Spleen (tissue), 13 donors: ENCODE measurements around the gene SLC11A1. TPM values are rescaled to one million over a fixed set of nuclear protein-coding genes. Genes with fewer than 3 reads are reported as not detected.
A peak's percentile ranks its signal among the peaks of the same experiment; 100 is the strongest.

Experiments
- DNase-seq: peaks from one replicate; pipeline ENCODE4 v3.0.0-alpha.2; 2020
- H3K27ac ChIP-seq, 8 donors: fragments of 200-600 bp; sonication (generic) in 7 of 8; 1 replicate in 4 of 8; 2 replicates in 4 of 8; pipeline versions ENCODE4 v1.5.0 to v1.8.0; 2016 to 2021; ENCODE audit warnings: inconsistent platforms in 4 of 8, mild to moderate bottlenecking in 4 of 8, moderate library complexity in 1 of 8
- H3K27me3 ChIP-seq, 7 donors: fragments of 200-600 bp; sonication (generic) in 6 of 7; replicated peaks in 1 of 7; 1 replicate in 4 of 7; 2 replicates in 3 of 7; pipeline versions ENCODE4 v1.5.0 to v1.8.0; 2016 to 2021; ENCODE audit warnings: inconsistent platforms in 3 of 7, mild to moderate bottlenecking in 1 of 7
- H3K36me3 ChIP-seq, 6 donors: fragments of 200-600 bp; sonication (generic) in 5 of 6; 1 replicate in 4 of 6; 2 replicates in 2 of 6; pipeline versions ENCODE4 v1.5.0 to v1.8.0; 2016 to 2021; ENCODE audit warnings: inconsistent platforms in 2 of 6
- H3K4me1 ChIP-seq, 6 donors: fragments of 200-600 bp; sonication (generic) in 5 of 6; 1 replicate in 3 of 6; 2 replicates in 3 of 6; pipeline versions ENCODE4 v1.5.0 to v1.8.0; 2016 to 2021; ENCODE audit warnings: inconsistent platforms in 3 of 6
- H3K4me3 ChIP-seq, 8 donors: fragments of 200-600 bp; sonication (generic) in 7 of 8; 1 replicate in 4 of 8; 2 replicates in 4 of 8; pipeline versions ENCODE4 v1.5.0 to v1.8.0; 2016 to 2021; ENCODE audit warnings: inconsistent platforms in 4 of 8, mild to moderate bottlenecking in 4 of 8, moderate library complexity in 2 of 8
- H3K9me3 ChIP-seq, 8 donors: fragments of 200-600 bp; sonication (generic) in 7 of 8; 1 replicate in 4 of 8; 2 replicates in 4 of 8; pipeline versions ENCODE4 v1.5.0 to v1.8.0; 2016 to 2021; ENCODE audit warnings: inconsistent platforms in 4 of 8
- CTCF ChIP-seq, 11 experiments: fragments of 200-600 bp in 7 of 11; fragments of 450-650 bp in 4 of 11; sonication (generic) in 4 of 11; IDR thresholded peaks in 8 of 11; conservative IDR thresholded peaks in 3 of 11; 1 replicate in 7 of 11; 2 replicates in 4 of 11; pipeline versions ENCODE4 v1.4.0 to v1.8.0; 2016 to 2021; ENCODE audit warnings: antibody characterized with exemption in 11 of 11, inconsistent platforms in 4 of 11, mild to moderate bottlenecking in 1 of 11
- POLR2A ChIP-seq, 3 donors: fragments of 450-650 bp; IDR thresholded peaks; one replicate each; pipeline ENCODE4 v1.5.1; 2017; ENCODE audit warnings: antibody characterized with exemption in 3 of 3, mild to moderate bottlenecking in 1 of 3
- POLR2AphosphoS5 ChIP-seq, 3 donors: sonication (generic); formaldehyde crosslinking; IDR thresholded peaks; one replicate each; pipeline ENCODE4 v1.5.1; 2017; ENCODE audit warnings: antibody characterized with exemption in 3 of 3
- WGBS, 5 donors: extraction: QIAGEN DNeasy Blood & Tissue Kit in 3 of 5; methylation state at CpG; one replicate each; pipeline versions ENCODE4 v1.1.5 to v1.1.7; 2013 to 2018; 5-methylcytosine and 5-hydroxymethylcytosine counted together
- intact Hi-C: fragments of 100-400 bp; cut with DNase I; formaldehyde crosslinking; loops from one replicate; pipeline ENCODE4 v1.15.0; 2023; ENCODE audit warnings: low total_unique reads
- long read RNA-seq, 2 donors: transcript quantifications; one replicate each; lab custom pipeline, GENCODE V29; 2026
- polyA plus RNA-seq, 3 donors: library from polyadenylated mRNA; stranded (reverse); fragments of 200-250 nt; gene quantifications; one replicate each; pipeline ENCODE4 v1.2.1, GENCODE V29; 2013
- total RNA-seq, 7 donors: library from RNA; depleted of rRNA in 3 of 7; stranded (reverse); fragments of >200 nt in 3 of 7; fragmentation: NEBNext Ultra II Directional in 4 of 7; extraction: Animal tissue kit (Norgen Biotek cat#: 25700) in 4 of 7; gene quantifications; one replicate each; pipeline versions ENCODE4 v1.1.0 to v1.2.1, GENCODE V29; 2016 to 2021
- donor health status: healthy with polysubstance abuse.
- donor health status: DM: no; HTN: no; CAD: no; lungs with moderate emphysema.
- donor health status: DM: no; HTN: no; CAD: no.
- donor health status: Bipolar disorder and iron deficiency.
- donor health status: healthy.
- donor health status: DM: no; HTN: no; CAD: no.
- donor health status: DM: yes; HTN: yes; CAD: no.

The SLC11A1 gene
- total RNA-seq = 100 to 1,000 TPM in 4 of 7 donors, 10 to 100 TPM in 3; 63.5 to 576 (median 167) TPM
- 10 to 100 TPM in 2 of 3 donors, 1 to 10 TPM in 1; 6.2 to 67.0 (median 38.6) TPM for polyA plus RNA-seq
- long read RNA-seq, donor 1 = 0 reads
- long read RNA-seq, donor 2 = 0 reads

- 23 to 71% (median 57%) methylated on average over 8 to 13 of the region's 13 CpGs for WGBS, 5 donors
- Histone ChIP-seq H3K4me1 (peaks cover 0 to 45% (median 3%) of the 10 kb centered on the region in 6 donors), H3K36me3 (peaks cover 0 to 30% (median 0%) of the 10 kb centered on the region in 6 donors), H3K27ac (peak within 1 kb of the TSS in 7 of 8 donors; percentile 76 to 95 (median 87)), H3K27me3 (no peaks in the 10 kb centered on the region), H3K9me3 (no peaks in the 10 kb centered on the region), H3K4me3 (peak within 1 kb of the TSS in 5 of 8 donors; percentile 11 to 62 (median 39))
- DNase-seq = peak; percentile 93
- peak in 2 of 11 experiments; percentile 17 to 45 for TF ChIP-seq CTCF (IDR thresholded peaks at IDR 0.05 in 8 of 11, conservative IDR thresholded peaks at IDR 0.05 in 3 of 11)
- peak; percentile 80 to 91 (median 88) for TF ChIP-seq POLR2AphosphoS5 (IDR thresholded peaks at IDR 0.05)
- TF ChIP-seq POLR2A (IDR thresholded peaks at IDR 0.05) = no peak
- intact Hi-C loops = no loop called here
Observed at GRCh38 chr2:218381916-218382366, at the start of gene SLC11A1. Gene SLC11A1, plus strand, starts transcription at chr2:218382273. Its CDS starts 96 bp downstream, at chr2:218382369.

DNA sequence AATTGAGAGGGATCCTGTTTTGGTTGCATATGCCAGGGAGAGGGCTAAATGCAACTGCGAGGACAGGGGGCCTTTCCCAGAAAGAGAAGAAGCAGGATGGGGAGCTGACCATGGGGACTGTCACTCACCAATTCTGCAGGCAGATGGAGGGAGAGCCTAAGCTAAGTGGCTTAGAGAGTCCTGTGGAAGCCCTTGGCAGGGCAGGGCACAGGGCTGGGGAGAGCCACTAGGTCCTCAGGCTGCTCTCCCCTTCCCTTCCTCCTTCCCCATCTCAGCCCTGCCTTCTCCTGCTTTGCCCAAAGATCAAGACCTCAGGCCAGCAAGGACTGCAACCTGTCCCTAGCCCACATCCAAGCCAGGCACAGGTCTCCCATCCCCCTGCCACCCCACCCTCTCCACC lies 49.8 kb upstream of the SLC11A1 start:
- Histone ChIP-seq H3K9me3 (no peaks in the 10 kb centered on the region), H3K27me3 (no peaks in the 10 kb centered on the region), H3K4me1 (peaks cover 32 to 77% (median 66%) of the 10 kb centered on the region in 6 donors), H3K36me3 (no peaks in the 10 kb centered on the region), H3K27ac (peak overlapping the region; percentile 37 to 89 (median 81)), H3K4me3 (peak overlapping the region in 1 of 8 donors; percentile 39)
- TF ChIP-seq POLR2AphosphoS5 (IDR thresholded peaks at IDR 0.05) (no peak), CTCF (IDR thresholded peaks at IDR 0.05 in 8 of 11, conservative IDR thresholded peaks at IDR 0.05 in 3 of 11) (no peak), POLR2A (IDR thresholded peaks at IDR 0.05) (no peak)
- 49 to 83% (median 69%) methylated on average over 1 of the region's 1 CpG for WGBS, 5 donors
- no peak for DNase-seq
- intact Hi-C loops = no loop called here

DNA sequence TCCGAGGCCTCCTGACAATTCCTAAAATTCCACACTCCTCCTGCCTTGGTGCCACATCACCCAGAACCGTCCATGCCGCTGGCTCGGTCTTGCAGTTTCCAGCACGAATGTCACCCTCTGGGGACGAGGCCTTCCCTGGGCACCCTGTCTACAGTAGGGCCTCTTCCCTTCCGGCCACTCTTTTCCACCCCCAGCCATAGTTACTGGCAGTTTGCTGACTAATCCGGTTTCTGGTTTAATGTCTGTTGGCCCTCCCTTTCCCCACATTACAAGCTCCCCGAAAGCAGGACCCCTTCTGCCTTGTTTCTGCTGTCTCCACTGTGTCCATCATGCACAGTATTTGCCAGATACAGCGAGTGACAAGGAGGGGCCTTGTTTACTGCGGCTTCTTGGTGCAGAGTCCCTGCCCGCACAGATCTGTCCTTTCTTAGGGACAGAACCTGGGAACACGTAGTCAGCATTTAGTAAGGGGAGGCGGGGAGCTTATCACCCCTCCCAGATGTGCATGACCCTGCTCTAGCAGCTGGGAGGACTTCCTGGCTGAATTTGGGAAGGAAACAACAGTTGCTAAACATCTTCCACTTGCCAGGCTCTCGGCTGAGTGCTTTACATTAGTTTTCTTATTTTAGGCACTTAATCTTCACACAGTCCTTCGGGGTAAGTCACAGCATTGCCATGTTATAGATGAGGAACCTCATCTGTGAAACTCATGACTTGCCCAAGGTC lies 49.0 kb upstream of the SLC11A1 start:
- TF ChIP-seq POLR2A (IDR thresholded peaks at IDR 0.05) = no peak
- TF ChIP-seq POLR2AphosphoS5 (IDR thresholded peaks at IDR 0.05) = peak; percentile 20 to 74 (median 37)
- no peaks in the 10 kb centered on the region for H3K9me3 ChIP-seq
- intact Hi-C loops = no loop called here
- peak overlapping the region; percentile 37 to 89 (median 81) for H3K27ac ChIP-seq
- no peaks in the 10 kb centered on the region for H3K36me3 ChIP-seq
- H3K4me3 ChIP-seq = peak overlapping the region in 1 of 8 donors; percentile 39
- DNase-seq = no peak
- no peaks in the 10 kb centered on the region for H3K27me3 ChIP-seq
- H3K4me1 ChIP-seq = peaks cover 32 to 69% (median 60%) of the 10 kb centered on the region in 6 donors
- WGBS, 5 donors = 22 to 32% (median 25%) methylated on average over 16 of the region's 16 CpGs

DNA sequence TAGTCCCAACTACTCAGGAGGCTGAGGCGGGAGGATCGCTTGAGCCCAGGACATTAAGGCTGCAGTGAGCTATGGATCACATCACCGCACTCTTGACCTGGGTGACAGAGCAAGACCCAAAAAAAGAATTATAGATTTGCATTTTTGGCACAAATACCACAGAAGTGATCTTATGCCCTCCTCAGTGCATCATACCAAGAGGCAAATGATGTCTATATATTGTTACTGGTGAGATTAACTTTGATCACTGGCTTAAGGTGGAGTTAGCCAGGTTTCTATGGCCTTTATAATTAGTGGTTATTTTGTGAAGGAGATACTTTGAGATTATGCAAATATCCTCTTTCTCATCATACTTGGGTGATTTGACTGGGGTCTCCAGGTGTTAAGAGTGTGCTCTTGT lies 47.5 kb upstream of the SLC11A1 start:
- H3K27me3 ChIP-seq = no peaks in the 10 kb centered on the region
- H3K9me3 ChIP-seq = no peaks in the 10 kb centered on the region
- H3K4me1 ChIP-seq = peaks cover 27 to 55% (median 46%) of the 10 kb centered on the region in 6 donors
- DNase-seq = no peak
- intact Hi-C loops = no loop called here
- peak overlapping the region in 3 of 8 donors; percentile 77 to 84 (median 82) for H3K27ac ChIP-seq
- no peak overlapping the region for H3K4me3 ChIP-seq
- whole genome bisulfite sequencing, 5 donors = 75 to 100% (median 87%) methylated on average over 3 of the region's 3 CpGs
- no peaks in the 10 kb centered on the region for H3K36me3 ChIP-seq
- TF ChIP-seq POLR2AphosphoS5 (IDR thresholded peaks at IDR 0.05) (no peak), POLR2A (IDR thresholded peaks at IDR 0.05) (no peak), CTCF (IDR thresholded peaks at IDR 0.05 in 8 of 11, conservative IDR thresholded peaks at IDR 0.05 in 3 of 11) (no peak)
